IMR-90 (cell line): ENCODE measurements around the gene FOXM1. TPM values are rescaled to one million over a fixed set of nuclear protein-coding genes. Genes with fewer than 3 reads are reported as not detected.

ENCODE experiments used
- ATAC-seq: fragments of 200-7000 bp; cut with Tn5 transposase; 2 replicates; pipeline ENCODE4 v1.9.1; 2020; ENCODE audit warnings: low read depth, mild to moderate bottlenecking, moderate library complexity
- BruUV-seq: library from RNA; stranded (reverse); fragments of 400-500 nt; replicated peaks from 2 replicates; lab custom pipeline; 2021; lab: Mats Ljungman, UMichigan
- CTCF ChIA-PET: fragments of 300-600 bp; formaldehyde crosslinking; extraction: SDS; loops from one replicate; lab custom pipeline; 2021; ENCODE audit warnings: antibody characterized with exemption; lab: Yijun Ruan, JAX
- POLR2A ChIA-PET: fragments of 300-600 bp; sonication (Branson Sonifier 250); formaldehyde crosslinking; loops from one replicate; lab custom pipeline; 2022; ENCODE audit warnings: antibody characterized with exemption; ENCODE audit not compliant: unreplicated experiment; lab: Charles Lee
- DNase-seq: peaks from one replicate; pipeline ENCODE4 v3.0.0; 2013
- H2AFZ ChIP-seq: replicated peaks from 2 replicates; pipeline ENCODE3; 2013; ENCODE audit warnings: low read length, mild to moderate bottlenecking; ENCODE audit not compliant: poor library complexity
- H2AK5ac ChIP-seq: 2 replicates; pipeline ENCODE4 v1.6.1; 2013; ENCODE audit warnings: low read depth, low read length, inconsistent platforms
- H2AK9ac ChIP-seq: replicated peaks from 2 replicates; pipeline ENCODE3; 2013; ENCODE audit warnings: mild to moderate bottlenecking, low read depth, low read length, moderate library complexity; ENCODE audit not compliant: poor library complexity
- H2BK120ac ChIP-seq: 2 replicates; pipeline ENCODE4 v1.6.1; 2013; ENCODE audit warnings: low read depth, low read length, inconsistent platforms
- H2BK15ac ChIP-seq: 3 replicates; pipeline ENCODE4 v1.6.1; 2013; ENCODE audit warnings: low read depth, low read length, inconsistent platforms
- H2BK20ac ChIP-seq: 2 replicates; pipeline ENCODE4 v1.6.1; 2013; ENCODE audit warnings: low read depth, mild to moderate bottlenecking, inconsistent platforms, low read length, moderate library complexity
- H2BK5ac ChIP-seq: 2 replicates; pipeline ENCODE4 v1.6.1; 2013; ENCODE audit warnings: mild to moderate bottlenecking, low read depth, low read length, inconsistent platforms; ENCODE audit not compliant: poor library complexity, severe bottlenecking
- H3K14ac ChIP-seq: replicated peaks from 2 replicates; pipeline ENCODE4 v1.6.1; 2013; ENCODE audit warnings: low read depth, low read length, inconsistent platforms
- H3K18ac ChIP-seq: 2 replicates; pipeline ENCODE4 v1.6.1; 2013; ENCODE audit warnings: low read depth, low read length, control low read depth
- H3K23ac ChIP-seq: 2 replicates; pipeline ENCODE4 v1.6.1; 2013; ENCODE audit warnings: low read depth, low read length, inconsistent platforms
- H3K27ac ChIP-seq: 2 replicates; pipeline ENCODE4 v1.5.1; 2013; ENCODE audit warnings: mild to moderate bottlenecking, control low read depth, low read length; ENCODE audit not compliant: insufficient read depth
- H3K27me3 ChIP-seq: 2 replicates; pipeline ENCODE4 v1.6.1; 2013; ENCODE audit warnings: low read length; ENCODE audit not compliant: control insufficient read depth, insufficient read depth
- H3K36me3 ChIP-seq: 2 replicates; pipeline ENCODE4 v1.6.1; 2013; ENCODE audit warnings: low read length, mixed read lengths; ENCODE audit not compliant: control insufficient read depth, insufficient read depth
- H3K4ac ChIP-seq: 2 replicates; pipeline ENCODE4 v1.6.1; 2013; ENCODE audit warnings: low read depth, low read length, inconsistent platforms
- H3K4me1 ChIP-seq: 2 replicates; pipeline ENCODE4 v1.6.1; 2013; ENCODE audit warnings: low read length, mixed read lengths; ENCODE audit not compliant: control insufficient read depth, insufficient read depth
- H3K4me2 ChIP-seq: 2 replicates; pipeline ENCODE4 v1.6.1; 2013; ENCODE audit warnings: low read depth, mild to moderate bottlenecking, control low read depth, low read length, moderate library complexity
- H3K4me3 ChIP-seq: 2 replicates; pipeline ENCODE4 v1.5.1; 2013; ENCODE audit warnings: low read depth, mild to moderate bottlenecking, control low read depth, low read length, moderate library complexity; ENCODE audit not compliant: insufficient read depth
- H3K56ac ChIP-seq: 2 replicates; pipeline ENCODE4 v1.6.1; 2013; ENCODE audit warnings: low read length, inconsistent platforms; ENCODE audit not compliant: insufficient read depth; ENCODE audit errors: extremely low read depth
- H3K79me1 ChIP-seq, 2 experiments: 2 replicates each; pipeline ENCODE4 v1.6.1; 2013; ENCODE audit warnings: low read length in 2 of 2, inconsistent platforms in 1 of 2, low read depth in 1 of 2
- H3K9ac ChIP-seq: 2 replicates; pipeline ENCODE4 v1.6.1; 2013; ENCODE audit warnings: low read depth, low read length, control low read depth
- H3K9me1 ChIP-seq: 2 replicates; pipeline ENCODE4 v1.6.1; 2013; ENCODE audit warnings: low read length, inconsistent platforms; ENCODE audit not compliant: insufficient read depth
- H3K9me3 ChIP-seq: 2 replicates; pipeline ENCODE4 v1.6.1; 2013; ENCODE audit warnings: low read length; ENCODE audit not compliant: control insufficient read depth, insufficient read depth
- H4K20me1 ChIP-seq: 2 replicates; pipeline ENCODE4 v1.6.1; 2013; ENCODE audit warnings: low read length, inconsistent platforms; ENCODE audit not compliant: insufficient read depth
- H4K5ac ChIP-seq: 2 replicates; pipeline ENCODE4 v1.6.1; 2013; ENCODE audit warnings: mild to moderate bottlenecking, low read depth, low read length, control low read depth
- H4K8ac ChIP-seq, 2 experiments: 2 replicates each; pipeline ENCODE4 v1.6.1; 2013; ENCODE audit warnings: low read depth in 2 of 2, low read length in 2 of 2, control low read depth in 1 of 2, inconsistent platforms in 1 of 2
- H4K91ac ChIP-seq: 2 replicates; pipeline ENCODE4 v1.6.1; 2013; ENCODE audit warnings: low read depth, low read length, inconsistent platforms; ENCODE audit not compliant: insufficient read depth
- BHLHE40 ChIP-seq: fragments of 150-350 bp; IDR thresholded peaks from 2 replicates; pipeline ENCODE4 v1.6.1; 2016; ENCODE audit warnings: mild to moderate bottlenecking, low read depth, low read length
- CHD1 ChIP-seq: IDR thresholded peaks from 2 replicates; pipeline ENCODE4 v1.6.1; 2012; ENCODE audit warnings: low read depth, low read length, improper control_type of control experiment
- MAFK ChIP-seq: IDR thresholded peaks from 2 replicates; pipeline ENCODE4 v1.6.1; 2012; ENCODE audit warnings: low read depth, low read length, improper control_type of control experiment
- MAZ ChIP-seq: IDR thresholded peaks from 2 replicates; pipeline ENCODE4 v1.6.1; 2012; ENCODE audit warnings: low read depth, mild to moderate bottlenecking, low read length, improper control_type of control experiment, moderate library complexity, borderline replicate concordance
- MXI1 ChIP-seq: IDR thresholded peaks from 2 replicates; pipeline ENCODE4 v1.6.1; 2012; ENCODE audit warnings: low read depth, mild to moderate bottlenecking, low read length, moderate library complexity, borderline replicate concordance
- POLR2A ChIP-seq: IDR thresholded peaks from 2 replicates; pipeline ENCODE4 v1.6.1; 2012; ENCODE audit warnings: mild to moderate bottlenecking, low read depth, low read length
- RAD21 ChIP-seq: IDR thresholded peaks from 2 replicates; pipeline ENCODE4 v1.6.1; 2012; ENCODE audit warnings: low read length, improper control_type of control experiment
- RCOR1 ChIP-seq: IDR thresholded peaks from 2 replicates; pipeline ENCODE4 v1.6.1; 2012; ENCODE audit warnings: mild to moderate bottlenecking, low read length, improper control_type of control experiment; ENCODE audit not compliant: insufficient replicate concordance
- WGBS, 2 experiments: methylation state at CpG; one replicate each; pipeline versions ENCODE4 v1.1.5 to v1.1.7; 2013; ENCODE audit warnings: missing lambda C conversion rate in 2 of 2; ENCODE audit not compliant: insufficient read length in 1 of 2; ENCODE audit errors: extremely low coverage in 2 of 2; 5-methylcytosine and 5-hydroxymethylcytosine counted together
- dilution Hi-C: fragments of 300-500 bp; cut with HindIII; formaldehyde crosslinking; loops from one replicate; pipeline ENCODE4 v1.14.3; 2018; ENCODE audit warnings: low sequenced_read_pairs; ENCODE audit not compliant: unreplicated experiment
- in situ Hi-C: fragments of 300-500 bp; cut with MboI; formaldehyde crosslinking; loops from 3 replicates; pipeline ENCODE4 v1.14.3; 2019; ENCODE audit warnings: low sequenced_read_pairs, inconsistent platforms, mixed read lengths
- intact Hi-C: fragments of 100-400 bp; cut with micrococcal nuclease; formaldehyde crosslinking; loops from 2 replicates; pipeline ENCODE4 v1.10.0; 2022
- polyA plus RNA-seq, 3 experiments: library from polyadenylated mRNA; depleted of rRNA; stranded (reverse); fragments of >200 nt; gene quantifications; 2 replicates each; pipeline ENCODE4 v1.2.3, GENCODE V29; 2012; ENCODE audit warnings: low replicate concordance in 1 of 3
- total RNA-seq: library from RNA; depleted of rRNA; stranded (reverse); fragments of >200 nt; gene quantifications from 2 replicates; pipeline ENCODE4 v1.2.3, GENCODE V29; 2012
- TF ChIP-seq, protein P1 (sequence below): fragments of 150-350 bp; IDR thresholded peaks from 2 replicates; pipeline ENCODE4 v1.6.1; 2016; ENCODE audit warnings: low read depth, mild to moderate bottlenecking, low read length, moderate library complexity, borderline replicate concordance

FOXM1 gene
- total and polyA plus RNA-seq, 2 of the 4 experiments (the other 2 are of a cell fraction), result 14.9 to 29.3 TPM

DNA sequence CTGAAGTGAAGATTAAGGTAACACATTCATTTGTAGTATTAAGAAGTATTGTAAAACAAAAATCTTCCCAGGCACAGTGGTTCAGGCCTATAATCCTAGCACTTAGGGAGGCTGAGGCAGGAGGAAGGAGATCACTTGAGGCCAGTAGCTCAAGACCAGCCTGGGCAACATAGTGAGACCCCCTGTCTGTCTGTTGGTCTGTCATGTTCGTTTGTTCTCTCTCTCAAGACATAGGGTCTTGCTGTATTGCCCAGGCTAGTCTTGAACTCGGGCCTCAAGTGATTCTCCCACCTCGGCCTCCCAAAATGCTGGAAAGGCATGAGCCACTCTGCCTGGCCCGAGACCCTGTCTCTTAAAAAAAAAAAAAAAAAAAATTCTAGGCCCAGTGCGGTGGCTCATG is 20.4 kb upstream of the FOXM1 start:
- H4K20me1 ChIP-seq, result peaks cover 43% of the 10 kb centered on the region
- H3K27ac ChIP-seq, result no peak overlapping the region
- no peak overlapping the region for H3K4ac ChIP-seq
- ATAC-seq (no peak), DNase-seq (no peak)
- in situ Hi-C loops, result no loop called here
- ChIA-PET CTCF (no interaction called here), POLR2A (interaction anchor here (0.6 kb wide), 1 partner anchor 9 kb away, joined by 8 read pairs; no protein-coding TSS in a partner anchor)
- no peak overlapping the region for H3K14ac ChIP-seq
- intact Hi-C loops, result no loop called here
- no peak overlapping the region for H3K4me3 ChIP-seq
- H3K27me3 ChIP-seq, result no peaks in the 10 kb centered on the region
- no peak overlapping the region for H4K8ac ChIP-seq
- H3K9me1 ChIP-seq, result peaks cover 12% of the 10 kb centered on the region
- peaks cover 11 to 72% of the 10 kb centered on the region in 2 experiments for H3K79me1 ChIP-seq
- TF ChIP-seq MAZ, result no peak
- TF ChIP-seq, protein P1, sequence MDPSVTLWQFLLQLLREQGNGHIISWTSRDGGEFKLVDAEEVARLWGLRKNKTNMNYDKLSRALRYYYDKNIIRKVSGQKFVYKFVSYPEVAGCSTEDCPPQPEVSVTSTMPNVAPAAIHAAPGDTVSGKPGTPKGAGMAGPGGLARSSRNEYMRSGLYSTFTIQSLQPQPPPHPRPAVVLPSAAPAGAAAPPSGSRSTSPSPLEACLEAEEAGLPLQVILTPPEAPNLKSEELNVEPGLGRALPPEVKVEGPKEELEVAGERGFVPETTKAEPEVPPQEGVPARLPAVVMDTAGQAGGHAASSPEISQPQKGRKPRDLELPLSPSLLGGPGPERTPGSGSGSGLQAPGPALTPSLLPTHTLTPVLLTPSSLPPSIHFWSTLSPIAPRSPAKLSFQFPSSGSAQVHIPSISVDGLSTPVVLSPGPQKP, result no peak
- no peak for TF ChIP-seq BHLHE40
- TF ChIP-seq RCOR1, result no peak
- TF ChIP-seq MXI1, result no peak
- no peak for TF ChIP-seq RAD21
- no peak for TF ChIP-seq CHD1
- no peak for TF ChIP-seq MAFK
- no peak for TF ChIP-seq POLR2A
- no peak overlapping the region for H3K56ac ChIP-seq
- H3K4me2 ChIP-seq, result no peak overlapping the region
- no peak overlapping the region for H2BK20ac ChIP-seq
- peaks cover 2% of the 10 kb centered on the region for H3K36me3 ChIP-seq
- no peak overlapping the region for H2BK120ac ChIP-seq
- no peak overlapping the region for H2AFZ ChIP-seq
- no peak overlapping the region for H2BK15ac ChIP-seq
- H3K18ac ChIP-seq, result no peak overlapping the region
- dilution Hi-C loops, result no loop called here
- no peak overlapping the region for H2AK9ac ChIP-seq
- WGBS, 2 experiments, result no CpG with 5 or more reads among the region's 5 CpGs
- H3K9me3 ChIP-seq, result no peaks in the 10 kb centered on the region
- BruUV-seq, result no TSS peak
- H4K5ac ChIP-seq, result no peak overlapping the region
- no peak overlapping the region for H2AK5ac ChIP-seq
- no peak overlapping the region for H4K91ac ChIP-seq
- H3K4me1 ChIP-seq, result peaks cover 5% of the 10 kb centered on the region
- H3K23ac ChIP-seq, result no peak overlapping the region
- no peak overlapping the region for H2BK5ac ChIP-seq
- H3K9ac ChIP-seq, result no peak overlapping the region
